ENCODE measurements around the gene TFAP2A.

The TFAP2A gene

GRCh38 chr6:10441004-10441654 is 26.3 kb upstream of the TFAP2A start (continued):
- TF ChIP-seq ZNF26 (tag by site-specific recombination; IDR thresholded peaks at IDR 0.05) (no peak), ZNF785 (tag by site-specific recombination; IDR thresholded peaks at IDR 0.05) (no peak), ZNF529 (tag by site-specific recombination; IDR thresholded peaks at IDR 0.05; ENCODE audit: insufficient replicate concordance) (no peak), KLF17 (tag by site-specific recombination; IDR thresholded peaks at IDR 0.05) (no peak), TSHZ1 (tag by site-specific recombination; IDR thresholded peaks at IDR 0.05; ENCODE audit: borderline replicate concordance) (no peak), ZNF221 (tag by site-specific recombination; IDR thresholded peaks at IDR 0.05; ENCODE audit: borderline replicate concordance) (no peak)

GRCh38 chr6:10437891-10438290 is 23.0 kb upstream of the TFAP2A start:
- no peak overlapping the region for H3K27ac ChIP-seq (ENCODE audit: extremely low read depth, low read depth, low read length)
- no peaks in the 10 kb centered on the region for H3K9me3 ChIP-seq (ENCODE audit: control insufficient read depth, insufficient read depth, low read depth, low read length)
- H3K4me1 ChIP-seq (ENCODE audit: control insufficient read depth, insufficient read depth, low read length), result no peaks in the 10 kb centered on the region
- ChIA-PET POLR2A (no interaction called here), CTCF (interaction anchor here (0.6 to 2.0 kb wide), 7 partner anchors 8 to 1899 kb away, joined by 3 to 8 read pairs (median 3); no protein-coding TSS in a partner anchor)
- H3K36me3 ChIP-seq (ENCODE audit: control insufficient read depth in 2 of 2, insufficient read depth in 1 of 2, low read length in 2 of 2), result no peaks in the 10 kb centered on the region
- H3K4me3 ChIP-seq (ENCODE audit: low read depth, low read length), result no peak overlapping the region
- no peak for TF ChIP-seq ZNF202 (tag by site-specific recombination; IDR thresholded peaks at IDR 0.05; ENCODE audit: borderline replicate concordance)
- peak; percentile 21 for TF ChIP-seq SETDB1 (IDR thresholded peaks at IDR 0.05; ENCODE audit: insufficient read length, low read length)

GRCh38 chr6:10434235-10434634 is 19.4 kb upstream of the TFAP2A start:
- POLR2A ChIA-PET, result interaction anchor here (1.0 to 1.6 kb wide), 2 partner anchors 20 to 21 kb away, joined by 3 read pairs; no protein-coding TSS in a partner anchor
- no peak overlapping the region for H3K27ac ChIP-seq (ENCODE audit: extremely low read depth, low read depth, low read length)
- no peaks in the 10 kb centered on the region for H3K36me3 ChIP-seq (ENCODE audit: control insufficient read depth in 2 of 2, insufficient read depth in 1 of 2, low read length in 2 of 2)
- no peak overlapping the region for H3K4me3 ChIP-seq (ENCODE audit: low read depth, low read length)
- H3K4me1 ChIP-seq (ENCODE audit: control insufficient read depth, insufficient read depth, low read length), result no peaks in the 10 kb centered on the region
- TF ChIP-seq EGR2 (tag by site-specific recombination; IDR thresholded peaks at IDR 0.05; ENCODE audit: low read depth) (no peak), ZNF184 (tag by site-specific recombination; IDR thresholded peaks at IDR 0.05) (no peak), ELK4 (IDR thresholded peaks at IDR 0.05; ENCODE audit: borderline replicate concordance, low read depth, low read length) (no peak), IKZF3 (tag by site-specific recombination; IDR thresholded peaks at IDR 0.05) (no peak), TCF7L2 (IDR thresholded peaks at IDR 0.05; ENCODE audit: borderline replicate concordance, low read depth, low read length) (0 out of 2 replicates have a peak, but pooled peaks have one; percentile 32), REPIN1 (tag by site-specific recombination; IDR thresholded peaks at IDR 0.05; ENCODE audit: low read depth) (no peak)
- H3K9me3 ChIP-seq (ENCODE audit: control insufficient read depth, insufficient read depth, low read depth, low read length), result no peaks in the 10 kb centered on the region
- CTCF ChIA-PET, result interaction anchor here (0.6 to 2.5 kb wide), 15 partner anchors 9 to 1935 kb away, joined by 3 to 15 read pairs (median 4); partner anchors contain the start of gene TFAP2A

Data from HEK293 (cell line).